Panc1 (cell line): ENCODE results near the gene GBA2.

ENCODE experiments used
- TCF7L2 ChIP-seq: IDR thresholded peaks from 2 replicates; pipeline ENCODE4 v1.6.1; 2011; ENCODE audit warnings: mild to moderate bottlenecking, low read depth, low read length, inconsistent platforms
- TF ChIP-seq, protein P1 (sequence below): fragments of 450-650 bp; IDR thresholded peaks from 2 replicates; pipeline ENCODE4 v1.5.1; 2017; ENCODE audit warnings: mild to moderate bottlenecking

GRCh38 chr9:35732800-35733541 lies 16.1 kb downstream of the GBA2 start:
- no peak for TF ChIP-seq TCF7L2
- TF ChIP-seq, protein P1, sequence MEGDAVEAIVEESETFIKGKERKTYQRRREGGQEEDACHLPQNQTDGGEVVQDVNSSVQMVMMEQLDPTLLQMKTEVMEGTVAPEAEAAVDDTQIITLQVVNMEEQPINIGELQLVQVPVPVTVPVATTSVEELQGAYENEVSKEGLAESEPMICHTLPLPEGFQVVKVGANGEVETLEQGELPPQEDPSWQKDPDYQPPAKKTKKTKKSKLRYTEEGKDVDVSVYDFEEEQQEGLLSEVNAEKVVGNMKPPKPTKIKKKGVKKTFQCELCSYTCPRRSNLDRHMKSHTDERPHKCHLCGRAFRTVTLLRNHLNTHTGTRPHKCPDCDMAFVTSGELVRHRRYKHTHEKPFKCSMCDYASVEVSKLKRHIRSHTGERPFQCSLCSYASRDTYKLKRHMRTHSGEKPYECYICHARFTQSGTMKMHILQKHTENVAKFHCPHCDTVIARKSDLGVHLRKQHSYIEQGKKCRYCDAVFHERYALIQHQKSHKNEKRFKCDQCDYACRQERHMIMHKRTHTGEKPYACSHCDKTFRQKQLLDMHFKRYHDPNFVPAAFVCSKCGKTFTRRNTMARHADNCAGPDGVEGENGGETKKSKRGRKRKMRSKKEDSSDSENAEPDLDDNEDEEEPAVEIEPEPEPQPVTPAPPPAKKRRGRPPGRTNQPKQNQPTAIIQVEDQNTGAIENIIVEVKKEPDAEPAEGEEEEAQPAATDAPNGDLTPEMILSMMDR: no peak
